Testis (tissue), 3 donors: ENCODE data around the gene MRPL10. TPM values are rescaled to one million over a fixed set of nuclear protein-coding genes. Genes with fewer than 3 reads are reported as not detected.

ENCODE experiments used
- DNase-seq: peaks from one replicate; pipeline ENCODE4 v3.0.0-alpha.2; 2019
- H3K27ac ChIP-seq, 2 donors: fragments of 200-600 bp; sonication (generic); one replicate each; pipeline ENCODE4 v1.5.1; 2019
- H3K27me3 ChIP-seq: fragments of 200-600 bp; sonication (generic); one replicate; pipeline ENCODE4 v1.5.1; 2019
- H3K36me3 ChIP-seq: fragments of 200-600 bp; sonication (generic); one replicate; pipeline ENCODE4 v1.5.1; 2017; ENCODE audit warnings: low read depth; ENCODE audit errors: missing control alignments
- H3K4me1 ChIP-seq: fragments of 200-600 bp; sonication (generic); one replicate; pipeline ENCODE4 v1.5.1; 2019
- H3K4me3 ChIP-seq, 2 donors: fragments of 200-600 bp; sonication (generic); one replicate each; pipeline ENCODE4 v1.5.1; 2017 to 2019
- H3K9me3 ChIP-seq: fragments of 200-600 bp; sonication (generic); one replicate; pipeline ENCODE4 v1.5.1; 2017
- CTCF ChIP-seq, 3 experiments: fragments of 450-650 bp in 2 of 3; fragments of 200-600 bp in 1 of 3; sonication (generic) in 1 of 3; IDR thresholded peaks; one replicate each; pipeline ENCODE4 v1.5.1; 2016 to 2019; ENCODE audit warnings: antibody characterized with exemption in 3 of 3, mild to moderate bottlenecking in 2 of 3, moderate library complexity in 1 of 3
- POLR2A ChIP-seq: fragments of 450-650 bp; IDR thresholded peaks from one replicate; pipeline ENCODE4 v1.6.1; 2017; ENCODE audit warnings: antibody characterized with exemption, mild to moderate bottlenecking, moderate library complexity
- WGBS, 2 donors: methylation state at CpG; one replicate each; pipeline ENCODE4 v1.1.5; 2018; 5-methylcytosine and 5-hydroxymethylcytosine counted together
- intact Hi-C: fragments of 100-400 bp; cut with DNase I; formaldehyde crosslinking; loops from one replicate; pipeline ENCODE4 v1.15.1; 2023; ENCODE audit warnings: low total_unique reads
- polyA plus RNA-seq: library from polyadenylated mRNA; stranded (reverse); fragments of 350-450 nt; fragmentation: Illumina TruSeq; extraction: RNeasy Lipid Tissue Mini Kit (QIAGEN cat#74804); gene quantifications from one replicate; pipeline ENCODE4 v1.2.3, GENCODE V29; 2014; ENCODE audit warnings: low read depth, low replicate concordance; ENCODE audit not compliant: insufficient read depth
- total RNA-seq, 2 donors: library from RNA; depleted of rRNA; stranded (reverse); fragments of >200 nt; gene quantifications; one replicate each; pipeline ENCODE4 v1.2.3, GENCODE V29; 2016

MRPL10 gene
- total and polyA plus RNA-seq, 3 donors from 2014 or later = 47.1 to 51.5 (median 47.4) TPM

DNA sequence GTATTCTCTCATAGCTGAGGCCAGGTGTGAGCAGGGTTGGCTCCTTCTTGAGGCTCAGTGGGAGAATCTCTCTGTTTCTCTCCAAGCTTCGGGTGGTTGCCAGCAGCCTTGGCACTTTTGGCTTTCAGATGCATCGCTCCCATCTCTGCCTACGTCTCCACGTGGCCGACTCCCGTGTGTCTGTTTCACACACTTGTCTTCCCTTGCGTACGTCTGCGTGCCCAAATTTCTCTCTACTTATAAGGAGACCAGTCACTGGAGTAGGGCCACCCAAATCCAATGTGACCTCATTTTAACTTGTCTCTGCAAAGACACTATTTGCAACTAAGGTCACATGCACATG, 24.5 kb downstream of the MRPL10 start:
- Histone ChIP-seq H3K9me3 (no peaks in the 10 kb centered on the region), H3K27ac (no peak overlapping the region), H3K4me3 (no peak overlapping the region), H3K27me3 (no peaks in the 10 kb centered on the region), H3K4me1 (no peaks in the 10 kb centered on the region), H3K36me3 (no peaks in the 10 kb centered on the region)
- no peak for DNase-seq
- TF ChIP-seq POLR2A (no peak), CTCF (IDR thresholded peaks at IDR 0.05) (no peak)
- 90 to 92% methylated on average over 9 of the region's 9 CpGs for WGBS, 2 donors
- intact Hi-C loops = no loop called here

DNA sequence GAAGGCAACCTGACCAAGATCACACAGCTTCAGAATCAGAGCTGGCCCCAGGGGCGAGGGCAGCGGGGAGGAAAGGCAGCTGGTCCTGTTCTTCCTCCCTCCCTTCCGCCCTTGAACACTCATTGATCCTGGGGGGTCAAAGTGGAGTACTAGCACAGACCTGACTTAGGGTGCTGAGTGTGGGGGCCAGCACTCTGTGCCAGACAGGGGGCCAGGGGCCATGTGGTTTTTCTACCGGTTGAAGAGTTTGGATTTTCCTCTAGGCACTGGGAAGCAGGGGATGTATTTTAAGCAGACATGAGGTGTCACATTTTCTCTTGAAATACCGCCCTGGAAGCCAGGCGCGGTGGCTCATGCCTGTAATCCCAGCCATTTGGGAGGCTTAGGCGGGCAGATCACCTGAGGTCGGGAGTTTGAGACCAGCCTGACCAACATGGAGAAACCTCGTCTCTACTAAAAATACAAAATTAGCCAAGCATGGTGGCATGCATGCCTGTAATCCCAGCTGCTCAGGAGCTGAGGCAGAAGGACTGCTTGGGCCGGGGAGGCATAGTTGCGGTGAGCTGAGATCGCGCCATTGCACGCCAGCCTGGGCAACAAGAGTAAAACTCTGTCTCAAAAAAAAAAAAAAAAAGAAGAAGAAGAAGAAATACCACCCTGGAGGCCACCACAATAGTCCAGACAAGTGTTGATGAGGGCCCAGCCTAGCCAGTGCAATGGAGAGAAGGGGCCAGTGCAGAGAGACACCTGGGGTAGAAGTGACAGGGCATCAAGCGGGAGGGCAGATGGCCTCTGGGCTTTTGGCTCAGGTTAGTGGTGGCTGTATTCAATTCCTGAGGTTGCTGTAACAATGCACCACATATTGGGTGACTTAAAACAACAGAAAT, 25.1 kb downstream of the MRPL10 start:
- Histone ChIP-seq H3K9me3 (no peaks in the 10 kb centered on the region), H3K27me3 (no peaks in the 10 kb centered on the region), H3K36me3 (no peaks in the 10 kb centered on the region), H3K4me1 (no peaks in the 10 kb centered on the region), H3K27ac (no peak overlapping the region), H3K4me3 (no peak overlapping the region)
- TF ChIP-seq CTCF (IDR thresholded peaks at IDR 0.05) (no peak), POLR2A (no peak)
- 87 to 90% methylated on average over 11 to 16 of the region's 16 CpGs for WGBS, 2 donors
- intact Hi-C loops = no loop called here
- DNase-seq = no peak

DNA sequence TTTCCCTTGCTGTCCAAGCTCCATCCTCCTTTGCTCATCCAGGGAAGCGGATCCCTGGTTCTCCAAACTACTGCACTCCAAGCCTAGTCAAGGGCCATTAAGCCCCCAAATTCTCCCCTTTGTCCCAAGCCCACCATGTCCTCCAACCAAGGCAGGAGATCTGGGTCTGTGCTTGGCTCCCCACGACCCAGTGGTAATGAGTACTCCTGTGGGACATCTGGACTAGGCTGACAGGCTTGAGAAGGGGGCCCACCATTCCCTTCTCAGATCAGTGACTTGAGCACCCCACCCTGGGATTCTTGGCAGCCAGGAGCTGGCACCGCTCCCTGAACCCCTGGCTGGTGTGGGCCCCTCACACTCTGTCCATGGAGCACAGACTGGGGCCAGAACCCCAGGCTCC, 26.9 kb downstream of the MRPL10 start:
- TF ChIP-seq POLR2A (no peak), CTCF (IDR thresholded peaks at IDR 0.05) (no peak)
- intact Hi-C loops = no loop called here
- no peak overlapping the region for H3K4me3 ChIP-seq
- no peak for DNase-seq
- H3K27me3 ChIP-seq = no peaks in the 10 kb centered on the region
- H3K27ac ChIP-seq = no peak overlapping the region
- WGBS, 2 donors = 83 to 90% methylated on average over 1 to 3 of the region's 3 CpGs
- no peaks in the 10 kb centered on the region for H3K36me3 ChIP-seq
- no peaks in the 10 kb centered on the region for H3K4me1 ChIP-seq
- H3K9me3 ChIP-seq = no peaks in the 10 kb centered on the region

DNA sequence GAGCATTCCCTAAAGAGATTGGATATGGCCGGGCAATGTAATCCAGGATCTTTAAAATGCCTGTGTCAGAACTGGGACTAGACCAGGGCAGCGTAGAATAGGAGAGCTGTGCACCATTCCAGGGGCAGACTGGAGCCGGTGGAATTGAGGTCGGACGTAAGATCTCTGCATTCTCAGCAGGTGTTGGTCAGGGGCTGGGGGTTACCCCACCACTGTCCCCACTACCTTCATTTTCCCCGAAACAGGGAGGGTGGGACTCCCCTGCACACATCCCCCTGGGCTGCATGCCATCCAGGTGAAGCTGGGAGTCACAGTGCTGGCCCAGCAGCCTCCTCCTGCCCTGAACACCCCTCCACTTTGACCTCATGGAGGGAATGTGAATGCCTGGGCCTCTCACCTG, 27.6 kb downstream of the MRPL10 start:
- TF ChIP-seq CTCF (IDR thresholded peaks at IDR 0.05) (no peak), POLR2A (no peak)
- no peaks in the 10 kb centered on the region for H3K27me3 ChIP-seq
- no peaks in the 10 kb centered on the region for H3K9me3 ChIP-seq
- H3K27ac ChIP-seq = no peak overlapping the region
- H3K36me3 ChIP-seq = no peaks in the 10 kb centered on the region
- DNase-seq = no peak
- 76 to 79% methylated on average over 6 of the region's 6 CpGs for WGBS, 2 donors
- intact Hi-C loops = no loop called here
- no peaks in the 10 kb centered on the region for H3K4me1 ChIP-seq
- H3K4me3 ChIP-seq = no peak overlapping the region

DNA sequence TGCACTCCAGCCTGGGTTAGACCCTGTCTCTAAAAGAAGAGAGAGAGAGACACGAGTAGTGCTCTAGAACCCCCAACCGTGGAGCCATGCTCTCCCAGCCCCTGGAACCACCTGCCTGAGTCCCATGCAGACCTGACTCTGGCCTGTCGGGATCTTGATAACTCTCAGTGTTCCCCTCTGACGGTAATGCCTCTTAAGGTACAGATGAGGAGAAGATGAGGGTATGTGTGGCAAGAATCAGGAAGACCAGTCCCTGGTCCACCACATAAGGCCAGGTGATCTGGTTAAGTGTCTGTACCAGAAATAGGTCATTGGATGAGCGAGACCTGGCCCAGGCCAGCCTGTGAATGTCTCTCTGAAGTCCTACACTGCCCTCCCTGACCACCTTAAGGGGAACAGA, 28.1 kb downstream of the MRPL10 start:
- TF ChIP-seq CTCF (IDR thresholded peaks at IDR 0.05) (no peak), POLR2A (no peak)
- no peaks in the 10 kb centered on the region for H3K9me3 ChIP-seq
- WGBS, 2 donors = 71 to 79% methylated on average over 5 of the region's 5 CpGs
- DNase-seq = no peak
- no peaks in the 10 kb centered on the region for H3K4me1 ChIP-seq
- no peaks in the 10 kb centered on the region for H3K36me3 ChIP-seq
- H3K4me3 ChIP-seq = no peak overlapping the region
- no peak overlapping the region for H3K27ac ChIP-seq
- intact Hi-C loops = no loop called here
- no peaks in the 10 kb centered on the region for H3K27me3 ChIP-seq
